Left lobe of liver (tissue), 2 donors: ENCODE measurements around the gene SLC16A5. TPM values are rescaled to one million over a fixed set of nuclear protein-coding genes. Genes with fewer than 3 reads are reported as not detected.

Source experiments
- ATAC-seq: fragments of 200-7000 bp; cut with Tn5 transposase; one replicate; pipeline ENCODE4 v1.9.1; 2020; ENCODE audit warnings: mild to moderate bottlenecking, moderate library complexity
- DNase-seq: peaks from one replicate; pipeline ENCODE4 v3.0.0-alpha.2; 2020; ENCODE audit warnings: low spot score
- total RNA-seq: library from RNA; stranded (reverse); gene quantifications from one replicate; pipeline ENCODE4 v1.2.1, GENCODE V29; 2021
- donor health status: DM: no; HTN: no; CAD: no; lungs with moderate emphysema.
- donor health status: DM: no; HTN: yes; CAD: no.

SLC16A5 gene
- total RNA-seq, 1 donor from 2014 or later: 1.2 TPM

- ATAC-seq (no peak), DNase-seq (no peak)
Observed at GRCh38 chr17:75082683-75083082, 5.1 kb upstream of the SLC16A5 start.

DNA sequence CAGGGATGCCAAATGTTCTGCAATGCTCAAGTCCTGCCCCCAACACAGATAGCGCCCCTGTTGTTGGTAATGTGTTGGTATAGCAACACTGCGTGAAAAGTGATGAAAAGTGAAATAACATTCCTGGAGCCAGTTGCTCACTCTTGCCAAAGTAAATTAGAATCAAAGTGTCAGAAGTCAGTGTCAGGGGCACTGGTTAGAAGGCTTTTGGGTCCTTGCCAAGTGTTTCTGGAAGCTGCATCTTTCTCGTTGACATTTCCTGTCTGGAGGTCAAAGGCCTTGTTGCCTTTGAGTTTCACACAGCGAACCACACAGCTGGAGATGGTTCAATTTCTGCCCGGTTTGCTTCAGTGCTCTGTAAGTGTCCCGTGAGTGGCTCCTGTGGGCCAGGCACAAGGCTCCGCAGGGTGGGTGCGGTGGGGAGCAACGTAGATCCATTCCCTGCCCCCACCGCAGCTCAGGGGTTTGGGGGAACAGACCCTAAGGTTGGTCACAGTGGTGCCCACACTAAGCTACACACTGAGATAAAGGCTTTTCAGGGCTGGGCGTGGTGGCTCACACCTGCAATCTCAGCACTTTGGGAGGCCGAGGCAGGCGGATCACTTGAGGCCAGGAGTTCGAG lies 3.6 kb upstream of the SLC16A5 start:
- ATAC-seq: peak; percentile 64
- DNase-seq: peak; percentile 88

GRCh38 chr17:75086496-75087181 lies 1.1 kb upstream of the SLC16A5 start:
- ATAC-seq: peak; percentile 39
- DNase-seq: peak; percentile 63

DNA sequence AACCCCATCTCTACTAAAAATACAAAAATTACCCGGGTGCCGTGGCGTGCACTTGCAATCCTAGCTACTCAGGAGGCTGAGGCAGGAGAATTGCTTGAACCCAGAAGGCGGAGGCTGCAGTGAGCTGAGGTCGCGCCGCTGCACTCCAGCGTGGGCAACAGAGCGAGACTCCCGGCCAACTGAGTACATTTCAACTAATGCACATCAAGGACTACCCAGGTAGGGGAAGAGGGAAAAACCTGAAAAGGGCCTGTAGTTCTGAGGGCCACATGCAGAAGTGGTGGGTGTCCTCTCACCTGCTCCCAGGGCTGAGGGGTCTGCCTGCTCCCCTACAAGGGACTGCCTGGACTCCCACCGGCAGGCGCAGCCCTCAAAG lies 584 bp upstream of the SLC16A5 start:
- ATAC-seq: no peak

GRCh38 chr17:75088465-75089417 lies 987 bp downstream of the SLC16A5 start:
- DNase-seq: no peak
- no peak for ATAC-seq

More for the DNA sequence above, 584 bp upstream of the SLC16A5 start:
- no peak for DNase-seq

DNA sequence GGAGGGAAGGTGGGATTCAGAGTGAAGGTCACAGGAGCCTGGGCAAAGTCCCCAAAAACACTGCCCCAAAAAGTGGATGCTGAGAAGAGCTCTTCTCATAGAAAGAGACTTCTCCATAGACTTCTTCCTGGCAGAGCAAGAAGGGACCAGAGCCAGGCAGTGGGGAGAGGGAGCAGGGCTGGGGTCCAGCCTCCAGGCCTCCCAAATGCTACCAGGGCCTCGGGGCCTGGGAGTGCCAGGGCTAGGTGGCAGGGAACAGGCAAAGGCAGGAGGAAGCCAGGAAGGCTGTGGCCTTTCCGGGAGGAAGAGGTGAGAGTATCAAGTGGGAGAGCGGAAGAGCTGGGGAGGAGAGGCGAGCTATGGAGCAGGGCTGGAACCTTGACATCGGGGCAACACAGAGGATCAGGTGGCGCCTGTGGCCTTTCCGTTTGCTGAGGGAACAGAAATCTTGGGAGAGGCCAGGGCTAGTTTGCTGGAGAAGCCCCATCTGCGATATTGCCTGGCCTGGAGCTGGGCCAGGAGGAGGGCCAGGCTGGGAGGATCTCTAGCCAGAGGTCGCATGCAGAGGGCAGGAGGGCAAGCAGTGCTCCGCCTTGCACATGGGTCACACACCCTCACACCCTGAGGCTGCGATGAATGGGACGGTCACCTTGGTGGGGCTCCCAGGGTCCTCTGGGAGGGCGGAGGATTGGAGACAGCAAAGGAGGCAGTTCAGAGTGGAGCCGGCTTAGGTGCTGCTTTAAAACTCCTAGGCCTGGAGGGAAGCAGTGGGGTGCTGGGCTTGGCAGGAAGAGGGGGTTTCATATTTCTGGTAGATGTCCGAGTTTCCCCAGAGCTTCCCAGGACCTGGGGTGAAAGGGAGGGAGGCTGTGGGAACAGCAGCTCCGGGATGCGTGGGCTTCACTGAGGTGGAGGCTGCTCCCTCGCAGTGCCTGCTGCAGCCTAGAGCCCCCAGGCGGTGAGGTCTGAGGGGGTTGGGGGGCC lies 3.4 kb downstream of the SLC16A5 start:
- ATAC-seq (peak; percentile 71), DNase-seq (peak; percentile 77)

GRCh38 chr17:75091855-75092327 lies 4.1 kb downstream of the SLC16A5 start:
- ATAC-seq (no peak), DNase-seq (no peak)

DNA sequence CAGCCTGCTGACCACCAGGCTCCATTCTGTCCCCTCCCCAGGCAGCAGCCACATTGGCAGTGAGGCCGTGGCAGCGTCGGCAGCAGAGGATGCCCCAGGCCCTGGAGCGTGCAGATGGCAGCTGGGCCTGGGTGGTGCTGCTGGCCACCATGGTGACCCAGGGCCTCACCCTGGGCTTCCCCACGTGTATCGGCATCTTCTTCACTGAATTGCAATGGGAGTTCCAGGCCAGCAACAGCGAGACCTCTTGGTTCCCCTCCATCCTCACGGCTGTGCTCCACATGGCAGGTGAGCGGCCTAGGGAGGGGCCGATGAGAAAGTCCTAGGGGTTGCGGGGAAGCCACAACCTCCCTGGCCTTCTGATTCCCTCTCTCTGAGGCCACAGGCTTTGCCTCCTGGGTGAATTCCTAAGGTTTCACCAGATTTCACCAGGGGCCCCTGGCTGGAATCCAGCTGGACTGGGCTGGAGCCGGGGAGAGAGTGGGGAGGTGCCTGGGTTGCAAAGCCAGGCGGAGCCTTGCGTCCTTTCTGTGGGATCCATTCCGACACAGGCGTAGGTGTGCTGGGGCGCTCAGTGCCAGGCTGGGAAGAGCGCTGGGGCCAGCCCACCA lies 5.9 kb downstream of the SLC16A5 start:
- no peak for DNase-seq

DNA sequence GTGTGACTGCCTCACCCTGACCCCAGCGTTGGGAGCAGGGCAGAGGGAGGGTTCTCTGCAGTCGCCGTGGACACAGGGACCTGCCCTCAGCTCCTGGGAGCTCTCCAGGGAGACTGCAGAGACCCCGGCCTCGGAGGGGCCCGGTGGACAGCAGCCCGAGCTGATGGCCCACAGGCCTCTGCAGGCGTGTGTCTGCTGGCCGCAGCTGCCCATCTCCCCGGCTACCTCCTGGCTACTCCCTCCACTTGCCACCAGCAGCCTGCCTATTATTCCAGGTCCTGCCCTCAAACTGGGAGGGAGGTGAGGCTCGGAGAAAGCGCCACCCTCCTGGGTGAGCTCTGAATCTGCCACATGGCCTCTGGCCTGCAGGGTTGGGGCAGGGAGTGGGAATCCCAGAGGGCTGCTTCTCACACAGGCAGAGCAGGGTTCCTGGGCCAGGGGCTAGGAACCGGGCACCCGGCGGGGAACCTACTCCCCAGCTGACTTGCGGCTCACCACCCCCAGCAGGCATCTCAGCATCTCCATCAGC lies 7.2 kb downstream of the SLC16A5 start:
- no peak for ATAC-seq
- no peak for DNase-seq

More for the DNA sequence above, 5.9 kb downstream of the SLC16A5 start:
- ATAC-seq: no peak

DNA sequence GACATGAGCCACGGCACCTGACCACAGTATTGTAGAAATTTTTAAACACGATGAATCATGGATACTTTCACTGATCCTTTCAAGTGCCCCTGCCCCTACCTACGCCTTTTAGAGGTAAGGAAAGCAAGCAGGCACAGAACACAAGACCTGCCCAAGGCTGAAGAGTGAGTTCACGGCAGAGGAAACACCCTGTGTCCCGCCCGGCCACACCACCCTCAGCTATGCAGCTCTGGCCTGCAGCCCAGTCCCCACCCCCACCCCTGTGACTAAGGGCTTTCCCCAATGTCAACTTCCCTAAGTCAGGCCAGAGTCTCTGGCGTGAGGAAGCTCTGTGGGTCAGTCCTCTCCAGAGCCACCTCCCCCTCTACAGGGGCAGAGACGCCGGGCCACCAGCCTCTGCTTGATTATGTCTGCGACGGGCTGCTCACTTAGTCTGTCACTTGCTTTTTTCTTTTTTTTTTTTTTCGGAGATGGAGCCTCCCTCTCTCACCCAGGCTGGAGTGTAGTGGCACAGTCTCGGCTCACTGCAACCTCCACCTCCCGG lies 8.4 kb downstream of the SLC16A5 start:
- ATAC-seq (peak; percentile 65), DNase-seq (no peak)

GRCh38 chr17:75097865-75098264 lies 10.1 kb downstream of the SLC16A5 start:
- ATAC-seq: no peak
- DNase-seq: no peak

- DNase-seq (no peak), ATAC-seq (no peak)
Observed at GRCh38 chr17:75098861-75099260, 11.1 kb downstream of the SLC16A5 start.

DNA sequence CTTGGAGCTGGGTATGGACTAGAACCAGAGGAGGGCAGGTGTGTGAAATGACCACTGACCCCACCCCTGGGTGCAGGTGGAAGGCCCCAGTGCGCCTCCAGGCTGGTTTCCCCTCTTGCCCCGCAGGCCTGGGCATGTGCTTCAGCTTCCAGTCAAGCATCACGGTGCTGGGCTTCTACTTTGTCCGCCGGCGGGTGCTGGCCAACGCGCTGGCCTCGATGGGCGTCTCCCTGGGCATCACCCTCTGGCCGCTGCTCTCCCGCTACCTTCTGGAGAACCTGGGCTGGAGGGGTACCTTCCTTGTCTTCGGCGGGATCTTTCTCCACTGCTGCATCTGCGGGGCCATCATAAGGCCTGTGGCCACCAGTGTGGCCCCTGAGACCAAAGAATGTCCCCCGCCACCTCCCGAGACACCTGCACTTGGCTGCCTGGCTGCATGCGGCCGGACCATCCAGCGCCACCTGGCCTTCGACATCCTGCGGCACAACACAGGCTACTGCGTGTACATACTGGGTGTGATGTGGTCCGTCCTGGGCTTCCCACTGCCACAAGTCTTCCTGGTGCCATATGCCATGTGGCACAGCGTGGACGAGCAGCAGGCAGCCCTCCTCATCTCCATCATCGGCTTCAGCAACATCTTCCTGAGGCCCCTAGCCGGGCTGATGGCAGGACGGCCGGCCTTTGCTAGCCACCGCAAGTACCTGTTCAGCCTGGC lies 12.3 kb downstream of the SLC16A5 start:
- ATAC-seq: no peak
- DNase-seq: no peak

DNA sequence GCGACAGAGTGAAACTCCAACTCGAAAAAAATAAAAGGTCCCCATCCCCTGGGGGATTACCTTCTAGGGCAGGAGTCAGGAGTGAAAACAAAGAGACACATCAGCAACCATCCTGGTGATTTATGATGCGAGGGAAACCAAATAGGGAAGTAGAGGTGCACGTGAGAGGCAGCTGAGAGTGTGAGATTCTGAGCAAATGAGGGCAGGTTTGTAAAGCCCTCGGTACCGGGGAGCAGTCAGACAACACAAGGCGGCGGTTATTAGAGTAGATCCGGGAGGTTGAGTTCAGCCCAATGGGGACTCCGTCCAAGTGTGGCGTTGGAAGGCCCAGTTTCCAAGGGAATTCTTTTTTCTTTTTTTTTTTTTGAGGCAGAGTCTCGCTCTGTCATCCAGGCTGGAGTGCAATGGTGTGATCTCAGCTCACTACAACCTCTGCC lies 14.6 kb downstream of the SLC16A5 start:
- DNase-seq (no peak), ATAC-seq (no peak)

DNA sequence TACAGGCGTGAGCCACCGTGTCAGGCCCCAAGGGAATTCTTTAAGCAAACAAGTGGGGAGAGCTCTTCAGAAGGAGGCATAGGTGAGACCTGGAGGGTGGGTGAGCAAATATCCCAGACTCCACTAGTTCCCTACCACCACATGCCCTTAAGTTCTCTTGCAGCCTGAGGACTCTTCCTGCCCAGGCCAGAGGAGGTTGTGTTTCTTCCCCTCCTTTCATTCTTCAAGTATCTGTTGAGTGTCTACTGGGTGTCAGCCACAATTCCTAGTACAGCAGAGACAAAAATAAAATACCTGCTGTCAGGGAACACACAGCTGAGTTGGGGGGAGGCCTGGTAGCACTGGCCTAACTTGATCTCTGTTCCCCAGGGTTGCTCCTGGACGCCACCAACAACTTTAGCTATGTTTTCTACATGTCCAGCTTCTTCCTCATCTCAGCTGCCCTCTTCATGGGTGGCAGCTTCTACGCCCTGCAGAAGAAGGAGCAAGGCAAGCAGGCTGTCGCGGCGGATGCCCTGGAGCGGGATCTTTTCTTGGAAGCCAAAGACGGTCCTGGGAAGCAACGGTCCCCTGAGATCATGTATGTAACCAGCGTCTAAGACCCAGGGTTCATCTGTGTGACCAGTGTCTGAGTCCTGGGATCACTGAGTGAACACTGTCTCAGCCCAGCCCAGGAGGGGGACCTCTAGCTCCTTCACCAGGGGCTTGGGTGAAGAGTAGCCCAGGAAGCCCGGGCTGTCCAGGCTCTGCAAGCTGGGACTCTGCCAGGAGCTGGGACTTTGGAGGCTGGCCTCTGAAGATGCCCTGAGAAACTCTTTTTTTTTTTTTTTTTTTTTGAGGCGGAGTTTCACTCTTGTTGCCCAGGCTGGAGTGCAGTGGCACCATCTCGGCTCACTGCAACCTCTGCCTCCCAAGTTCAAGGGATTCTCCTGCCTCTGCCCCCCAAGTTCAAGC lies 16.1 kb downstream of the SLC16A5 start:
- no peak for DNase-seq
- no peak for ATAC-seq

DNA sequence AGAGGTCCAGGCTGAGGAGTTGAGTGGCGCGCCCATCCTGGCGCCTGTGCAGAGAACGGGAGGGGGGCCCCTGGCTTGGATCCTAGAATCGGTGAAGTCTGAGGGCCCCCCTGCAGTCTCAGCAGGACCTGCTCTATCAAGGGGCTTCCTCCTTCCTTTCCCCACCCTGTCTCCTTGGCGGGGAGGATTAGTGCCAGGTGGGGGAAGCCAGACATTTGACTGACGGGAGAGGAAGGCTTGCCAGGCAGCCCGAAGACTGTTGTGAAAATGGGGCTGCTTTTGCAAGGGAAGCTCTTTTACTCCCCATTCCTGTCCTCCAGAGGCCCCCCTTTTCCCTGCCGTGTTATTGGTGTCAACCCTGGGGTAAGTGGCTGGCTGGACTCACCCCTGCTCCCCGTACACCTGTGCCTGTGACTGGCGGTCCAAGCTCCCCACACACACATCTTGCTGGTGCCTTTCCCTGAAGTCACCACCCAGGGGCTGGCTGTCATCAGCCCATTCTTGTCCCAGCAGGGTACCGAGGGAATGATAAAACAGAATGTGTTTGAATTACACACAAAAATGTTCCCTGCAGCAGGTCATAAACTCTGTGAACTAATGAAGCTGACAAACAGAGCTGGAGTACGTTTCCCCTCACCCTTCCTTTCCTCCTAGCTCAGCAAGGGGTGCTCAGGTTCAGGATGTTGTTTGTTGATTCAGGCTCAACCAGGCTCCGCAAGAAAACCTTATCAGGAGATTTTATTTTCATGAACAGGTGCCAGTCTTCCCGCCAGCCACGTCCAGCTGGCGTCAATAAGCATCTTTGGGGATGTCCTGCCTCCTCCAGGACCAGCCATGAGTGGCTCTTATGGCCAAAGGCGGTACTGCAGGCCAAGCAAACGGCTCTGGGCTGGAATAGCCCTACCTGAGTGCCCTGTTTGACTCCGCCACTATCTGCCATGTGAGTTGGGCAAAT lies 17.6 kb downstream of the SLC16A5 start:
- no peak for DNase-seq

More for the DNA sequence above, 17.6 kb downstream of the SLC16A5 start:
- ATAC-seq: peak; percentile 75
